SK-N-SH (cell line): Measurements from ENCODE around the gene CARD19. TPM values are rescaled to one million over a fixed set of nuclear protein-coding genes. Genes with fewer than 3 reads are reported as not detected.

Experiments used
- CTCF ChIA-PET: fragments of 300-600, 350-600 bp; formaldehyde crosslinking; extraction: SDS; loops from one replicate; lab custom pipeline; 2021; lab: Yijun Ruan, JAX
- POLR2A ChIA-PET: fragments of 350-600 bp; sonication (Branson Sonifier 250); formaldehyde crosslinking; extraction: SDS; loops from one replicate; lab custom pipeline; 2020; ENCODE audit warnings: antibody characterized with exemption, inconsistent platforms; lab: Yijun Ruan, JAX
- DNase-seq: peaks from one replicate; pipeline ENCODE4 v3.0.0; 2012
- H2AFZ ChIP-seq: fragments of 200-600 bp; sonication (generic); 2 replicates; pipeline ENCODE4 v1.8.1; 2016; ENCODE audit warnings: antibody characterized with exemption, mild to moderate bottlenecking, low read depth
- H3F3A ChIP-seq: fragments of 200-600 bp; sonication (generic); replicated peaks from 2 replicates; pipeline ENCODE3; 2016; ENCODE audit warnings: antibody characterized with exemption, mild to moderate bottlenecking; ENCODE audit not compliant: insufficient read depth
- H3K27ac ChIP-seq, 2 experiments: fragments of 200-500 bp in 1 of 2; fragments of 200-600 bp in 1 of 2; sonication (Bioruptor generic) in 1 of 2; sonication (generic), shearing (Covaris generic) in 1 of 2; 2 replicates each; pipeline versions ENCODE4 v1.5.1 to v1.6.1; 2014 to 2016; ENCODE audit warnings: low read depth in 2 of 2, inconsistent platforms in 1 of 2, low read length in 1 of 2, mild to moderate bottlenecking in 1 of 2, mixed read lengths in 1 of 2
- H3K27me3 ChIP-seq: fragments of 200-600 bp; sonication (generic), shearing (Covaris generic); 2 replicates; pipeline ENCODE4 v1.6.1; 2016; ENCODE audit warnings: mixed run types; ENCODE audit not compliant: insufficient read depth
- H3K36me3 ChIP-seq, 2 experiments: fragments of 200-500 bp in 1 of 2; fragments of 200-600 bp in 1 of 2; sonication (Bioruptor generic) in 1 of 2; sonication (generic) in 1 of 2; replicated peaks in 1 of 2; 2 replicates each; pipeline versions ENCODE3 to v1.5.1; 2014 to 2016; ENCODE audit warnings: low read length in 1 of 2, mild to moderate bottlenecking in 1 of 2; ENCODE audit not compliant: insufficient read depth in 2 of 2, control insufficient read depth in 1 of 2
- H3K4me1 ChIP-seq, 2 experiments: fragments of 200-500 bp in 1 of 2; fragments of 200-600 bp in 1 of 2; sonication (Bioruptor generic) in 1 of 2; sonication (generic), shearing (Covaris generic) in 1 of 2; 2 replicates each; pipeline versions ENCODE4 v1.5.1 to v1.6.1; 2014 to 2016; ENCODE audit warnings: low read depth in 1 of 2, low read length in 1 of 2, mixed run types in 1 of 2; ENCODE audit not compliant: insufficient read depth in 2 of 2, control insufficient read depth in 1 of 2
- H3K4me2 ChIP-seq: fragments of 200-600 bp; sonication (generic), shearing (Covaris generic); 2 replicates; pipeline ENCODE4 v1.6.1; 2017; ENCODE audit warnings: mixed run types
- H3K4me3 ChIP-seq, 2 experiments: fragments of 200-500 bp in 1 of 2; fragments of 200-600 bp in 1 of 2; sonication (Bioruptor generic) in 1 of 2; sonication (generic), shearing (Covaris generic) in 1 of 2; 2 replicates each; pipeline versions ENCODE4 v1.5.1 to v1.8.1; 2014 to 2016; ENCODE audit warnings: low read depth in 2 of 2, inconsistent platforms in 1 of 2, low read length in 1 of 2, mild to moderate bottlenecking in 1 of 2, mixed read lengths in 1 of 2, moderate library complexity in 1 of 2
- H3K79me2 ChIP-seq: fragments of 200-600 bp; sonication (generic); 2 replicates; pipeline ENCODE4 v1.8.1; 2017; ENCODE audit warnings: mild to moderate bottlenecking; ENCODE audit not compliant: insufficient read depth
- H3K9ac ChIP-seq: fragments of 200-600 bp; sonication (generic); 2 replicates; pipeline ENCODE4 v1.6.1; 2017; ENCODE audit warnings: mixed run types
- H3K9me2 ChIP-seq: fragments of 200-600 bp; sonication (generic); 2 replicates; pipeline ENCODE4 v1.6.1; 2017; ENCODE audit warnings: mixed run types
- H3K9me3 ChIP-seq: fragments of 200-600 bp; sonication (generic); 2 replicates; pipeline ENCODE4 v1.6.1; 2017; ENCODE audit warnings: mixed run types, mild to moderate bottlenecking, moderate library complexity
- H4K20me1 ChIP-seq: fragments of 200-600 bp; sonication (generic); 2 replicates; pipeline ENCODE4 v1.6.1; 2017; ENCODE audit warnings: mild to moderate bottlenecking, mixed run types; ENCODE audit not compliant: insufficient read depth
- CHD2 ChIP-seq: fragments of 150-350 bp; IDR thresholded peaks from 2 replicates; pipeline ENCODE4 v1.6.1; 2018; ENCODE audit warnings: low read length; ENCODE audit not compliant: partially characterized antibody
- ELF1 ChIP-seq: IDR thresholded peaks from 2 replicates; pipeline ENCODE4 v1.4.0; 2012
- EZH2phosphoT487 ChIP-seq: fragments of 200-600 bp; sonication (generic); IDR thresholded peaks from 2 replicates; pipeline ENCODE4 v1.6.1; 2017; ENCODE audit warnings: low read depth, mixed run types, mild to moderate bottlenecking, antibody characterized with exemption, moderate library complexity, borderline replicate concordance
- FOXM1 ChIP-seq: IDR thresholded peaks from 2 replicates; pipeline ENCODE4 v1.4.0; 2012; ENCODE audit warnings: low read depth, mild to moderate bottlenecking
- GATA2 ChIP-seq: sonication (generic); formaldehyde crosslinking; IDR thresholded peaks from 2 replicates; pipeline ENCODE4 v1.5.0; 2020; ENCODE audit warnings: mild to moderate bottlenecking, missing genetic modification reagents
- JUND ChIP-seq: IDR thresholded peaks from 2 replicates; pipeline ENCODE4 v1.4.0; 2012
- MAX ChIP-seq: IDR thresholded peaks from 2 replicates; pipeline ENCODE4 v1.4.0; 2012; ENCODE audit warnings: low read depth
- MEF2A ChIP-seq: IDR thresholded peaks from 2 replicates; pipeline ENCODE4 v1.4.0; 2012; ENCODE audit warnings: low read depth, borderline replicate concordance
- MXI1 ChIP-seq: IDR thresholded peaks from 2 replicates; pipeline ENCODE4 v1.6.1; 2012; ENCODE audit warnings: mild to moderate bottlenecking, low read depth, low read length, improper control_type of control experiment
- NFIC ChIP-seq: IDR thresholded peaks from 2 replicates; pipeline ENCODE4 v1.4.0; 2012; ENCODE audit warnings: borderline replicate concordance
- RAD21 ChIP-seq: IDR thresholded peaks from 2 replicates; pipeline ENCODE4 v1.6.1; 2012; ENCODE audit warnings: mild to moderate bottlenecking, low read length
- RCOR1 ChIP-seq: fragments of 150-350 bp; IDR thresholded peaks from 2 replicates; pipeline ENCODE4 v1.6.1; 2017; ENCODE audit warnings: antibody characterized with exemption, low read length
- REST ChIP-seq: IDR thresholded peaks from 2 replicates; pipeline ENCODE4 v1.6.1; 2012; ENCODE audit warnings: mild to moderate bottlenecking, low read depth, low read length, moderate library complexity
- RFX5 ChIP-seq: IDR thresholded peaks from 2 replicates; pipeline ENCODE4 v1.6.1; 2012; ENCODE audit warnings: mild to moderate bottlenecking, improper control_type of control experiment, low read length
- SIN3A ChIP-seq: IDR thresholded peaks from 2 replicates; pipeline ENCODE4 v1.6.1; 2012; ENCODE audit warnings: low read depth, mild to moderate bottlenecking, low read length, moderate library complexity, borderline replicate concordance
- TCF12 ChIP-seq: IDR thresholded peaks from 2 replicates; pipeline ENCODE4 v1.4.0; 2012
- USF2 ChIP-seq: fragments of 150-350 bp; IDR thresholded peaks from 2 replicates; pipeline ENCODE4 v1.6.1; 2017; ENCODE audit warnings: antibody characterized with exemption, low read length, low read depth, borderline replicate concordance
- WGBS: methylation state at CpG from one replicate; pipeline ENCODE4 v1.1.6; 2017; ENCODE audit warnings: low lambda C conversion rate; 5-methylcytosine and 5-hydroxymethylcytosine counted together
- polyA plus RNA-seq, 3 experiments: library from polyadenylated mRNA; depleted of rRNA; stranded (reverse); fragments of >200 nt; gene quantifications; 2 replicates each; pipeline ENCODE4 v1.2.3, GENCODE V29; 2012

The CARD19 gene
- polyA plus RNA-seq, 1 of the 3 experiments (the other 2 are of a cell fraction): 165 TPM

GRCh38 chr9:93129691-93130500 lies 33.9 kb downstream of the CARD19 start:
- no peak for TF ChIP-seq REST
- TF ChIP-seq CHD2: no peak
- TF ChIP-seq NFIC: no peak
- no peak for TF ChIP-seq MAX
- TF ChIP-seq MEF2A: no peak
- no peak for TF ChIP-seq MXI1
- no peak for TF ChIP-seq RFX5
- TF ChIP-seq EZH2phosphoT487: no peak
- TF ChIP-seq JUND: no peak
- no peak for TF ChIP-seq SIN3A
- no peak for TF ChIP-seq USF2
- TF ChIP-seq RAD21: no peak
- no peak for TF ChIP-seq GATA2 (CRISPR knock-in tag)
- TF ChIP-seq TCF12: no peak
- no peak for TF ChIP-seq RCOR1
- no peak for TF ChIP-seq FOXM1
- TF ChIP-seq ELF1: no peak
- Histone ChIP-seq H3K36me3 (peaks cover 0 to 5% of the 10 kb centered on the region in 2 experiments), H3K9me3 (no peaks in the 10 kb centered on the region), H3K4me2 (no peak overlapping the region), H3K9me2 (no peaks in the 10 kb centered on the region), H3K4me3 (no peak overlapping the region), H3K9ac (no peak overlapping the region), H3K79me2 (peaks cover 23% of the 10 kb centered on the region; the same call in 1 of the 2 replicates), H2AFZ (no peak overlapping the region), H3F3A (peaks cover 4% of the 10 kb centered on the region), H4K20me1 (0 out of 2 replicates have a peak, but pooled peaks cover 7% of the 10 kb centered on the region), H3K27me3 (no peaks in the 10 kb centered on the region), H3K27ac (peak overlapping the region in 1 of 2 experiments; percentile 16; a peak in 1 of 4 replicates), H3K4me1 (peaks cover 8 to 73% of the 10 kb centered on the region in 2 experiments; a peak in 3 of 4 replicates)
- DNase-seq: no peak
- ChIA-PET POLR2A (no interaction called here), CTCF (interaction anchor here (0.7 to 5.2 kb wide), 8 partner anchors 10 to 182 kb away, joined by 3 to 31 read pairs (median 4); no protein-coding TSS in a partner anchor)
- WGBS: 85% methylated on average over 6 of the region's 11 CpGs
